B cell (primary cell): ENCODE results near the gene GNG2. TPM values are rescaled to one million over a fixed set of nuclear protein-coding genes. Genes with fewer than 3 reads are reported as not detected.

ENCODE experiments used
- ATAC-seq: fragments of 200-7000 bp; cut with Tn5 transposase; one replicate; pipeline ENCODE4 v1.10.0; 2021; ENCODE audit warnings: low read depth, mild to moderate bottlenecking, moderate number of reproducible peaks, moderate library complexity
- CTCF ChIA-PET: fragments of 350-600 bp; sonication (Branson Sonifier 250); formaldehyde crosslinking; loops from one replicate; lab custom pipeline; 2021; ENCODE audit warnings: antibody characterized with exemption, inconsistent platforms; lab: Charles Lee
- POLR2A ChIA-PET: fragments of 350-600 bp; sonication (Branson Sonifier 250); formaldehyde crosslinking; loops from one replicate; lab custom pipeline; 2021; ENCODE audit warnings: antibody characterized with exemption; lab: Charles Lee
- DNase-seq: peaks from one replicate; pipeline ENCODE4 v3.0.0; 2013
- H2AFZ ChIP-seq: 2 replicates; pipeline ENCODE4 v1.6.1; 2012; ENCODE audit warnings: mild to moderate bottlenecking, low read depth, low read length; ENCODE audit not compliant: insufficient read depth, poor library complexity, severe bottlenecking
- H3K27ac ChIP-seq, 2 donors: 1 replicate in 1 of 2; 2 replicates in 1 of 2; pipeline ENCODE4 v1.5.1; 2012 to 2013; ENCODE audit warnings: low read length in 2 of 2, mild to moderate bottlenecking in 2 of 2, moderate library complexity in 1 of 2
- H3K27me3 ChIP-seq, 4 experiments: fragments of 200-600 bp in 1 of 4; sonication (generic) in 1 of 4; replicated peaks in 1 of 4; 1 replicate in 2 of 4; 2 replicates in 2 of 4; pipeline versions ENCODE4 v1.6.1 to v1.7.0; 2013 to 2016; ENCODE audit warnings: low read length in 3 of 4, mild to moderate bottlenecking in 2 of 4, mixed read lengths in 1 of 4, moderate library complexity in 1 of 4; ENCODE audit not compliant: insufficient read depth in 4 of 4, control insufficient read depth in 3 of 4; ENCODE audit errors: control extremely low read depth in 1 of 4
- H3K36me3 ChIP-seq, 2 experiments: replicated peaks in 1 of 2; 1 replicate in 1 of 2; 2 replicates in 1 of 2; pipeline versions ENCODE4 v1.6.1 to v1.7.1; 2013; ENCODE audit warnings: low read length in 1 of 2; ENCODE audit not compliant: insufficient read depth in 2 of 2, control insufficient read depth in 1 of 2; ENCODE audit errors: control extremely low read depth in 1 of 2, extremely low read depth in 1 of 2
- H3K4me1 ChIP-seq, 2 donors: fragments of 200-600 bp in 1 of 2; sonication (generic) in 1 of 2; 1 replicate in 1 of 2; 2 replicates in 1 of 2; pipeline versions ENCODE4 v1.5.1 to v1.6.1; 2013 to 2017; ENCODE audit warnings: low read length in 2 of 2; ENCODE audit not compliant: control insufficient read depth in 2 of 2, insufficient read depth in 2 of 2
- H3K4me2 ChIP-seq: replicated peaks from 2 replicates; pipeline ENCODE3; 2012; ENCODE audit warnings: mild to moderate bottlenecking, low read depth, low read length; ENCODE audit not compliant: poor library complexity, severe bottlenecking
- H3K4me3 ChIP-seq, 5 experiments: fragments of 200-600 bp in 1 of 5; sonication (generic) in 1 of 5; 1 replicate in 3 of 5; 2 replicates in 2 of 5; pipeline versions ENCODE4 v1.5.1 to v1.7.0; 2011 to 2016; ENCODE audit warnings: low read length in 4 of 5, mild to moderate bottlenecking in 4 of 5, low read depth in 2 of 5, control low read depth in 1 of 5, moderate library complexity in 1 of 5; ENCODE audit not compliant: insufficient read depth in 1 of 5; ENCODE audit errors: control extremely low read depth in 1 of 5, extremely low read depth in 1 of 5
- H3K79me2 ChIP-seq: fragments of 200-600 bp; sonication (generic); one replicate; pipeline ENCODE4 v1.6.0; 2016; ENCODE audit warnings: low read length; ENCODE audit not compliant: control insufficient read depth, insufficient read depth
- H3K9ac ChIP-seq: fragments of 200-600 bp; sonication (generic); 2 replicates; pipeline ENCODE4 v1.6.1; 2017; ENCODE audit warnings: mild to moderate bottlenecking, low read length, moderate library complexity
- H3K9me3 ChIP-seq, 3 donors: one replicate each; pipeline versions ENCODE4 v1.6.1 to v1.7.1; 2013; ENCODE audit warnings: low read length in 2 of 3; ENCODE audit not compliant: control insufficient read depth in 2 of 3, insufficient read depth in 1 of 3; ENCODE audit errors: control extremely low read depth in 1 of 3
- H4K20me1 ChIP-seq: 2 replicates; pipeline ENCODE4 v1.6.0; 2012; ENCODE audit warnings: mild to moderate bottlenecking, low read length; ENCODE audit not compliant: insufficient read depth, control insufficient read depth, poor library complexity, severe bottlenecking
- H3K27ac Mint-ChIP-seq: one replicate; pipeline ENCODE4 v1.8.0; 2021; ENCODE audit warnings: mixed read lengths
- H3K27me3 Mint-ChIP-seq: one replicate; pipeline ENCODE4 v1.8.0; 2021; ENCODE audit warnings: mixed read lengths
- H3K4me1 Mint-ChIP-seq: one replicate; pipeline ENCODE4 v1.8.0; 2021; ENCODE audit warnings: mixed read lengths
- H3K4me3 Mint-ChIP-seq: one replicate; pipeline ENCODE4 v1.8.0; 2021; ENCODE audit warnings: mixed read lengths
- H3K9me3 Mint-ChIP-seq: one replicate; pipeline ENCODE4 v1.8.0; 2022; ENCODE audit warnings: mixed read lengths; ENCODE audit not compliant: insufficient read depth
- EZH2 ChIP-seq: IDR thresholded peaks from 2 replicates; pipeline ENCODE4 v1.6.1; 2012; ENCODE audit warnings: borderline replicate concordance, low read depth, mild to moderate bottlenecking, moderate library complexity, low read length; ENCODE audit not compliant: insufficient read depth, poor library complexity, severe bottlenecking
- WGBS: methylation state at CpG from one replicate; pipeline ENCODE4 v1.1.5; 2013; ENCODE audit warnings: missing lambda C conversion rate; ENCODE audit not compliant: insufficient coverage; 5-methylcytosine and 5-hydroxymethylcytosine counted together
- intact Hi-C: fragments of 100-400 bp; cut with micrococcal nuclease; formaldehyde crosslinking; loops from one replicate; pipeline ENCODE4 v1.10.0; 2022
- polyA plus RNA-seq: library from polyadenylated mRNA; depleted of rRNA; stranded (reverse); fragments of >200 nt; gene quantifications from 2 replicates; pipeline ENCODE4 v1.2.3, GENCODE V29; 2012
- total RNA-seq, 2 donors: library from RNA; stranded (reverse); fragments of 120-200 nt in 1 of 2; gene quantifications; 1 replicate in 1 of 2; 2 replicates in 1 of 2; pipeline versions ENCODE4 v1.2.3 to v1.2.4, GENCODE V29; 2013 to 2022
- TF ChIP-seq, protein P1 (sequence below): fragments of 200-600 bp; IDR thresholded peaks from one replicate; pipeline ENCODE4 v1.8.0; 2022; ENCODE audit warnings: antibody characterized with exemption, mild to moderate bottlenecking

The GNG2 gene
- total and polyA plus RNA-seq, 2 donors (not counting 1 experiment from before 2014, with no cell fraction given) = 21.9 to 57.6 TPM

DNA sequence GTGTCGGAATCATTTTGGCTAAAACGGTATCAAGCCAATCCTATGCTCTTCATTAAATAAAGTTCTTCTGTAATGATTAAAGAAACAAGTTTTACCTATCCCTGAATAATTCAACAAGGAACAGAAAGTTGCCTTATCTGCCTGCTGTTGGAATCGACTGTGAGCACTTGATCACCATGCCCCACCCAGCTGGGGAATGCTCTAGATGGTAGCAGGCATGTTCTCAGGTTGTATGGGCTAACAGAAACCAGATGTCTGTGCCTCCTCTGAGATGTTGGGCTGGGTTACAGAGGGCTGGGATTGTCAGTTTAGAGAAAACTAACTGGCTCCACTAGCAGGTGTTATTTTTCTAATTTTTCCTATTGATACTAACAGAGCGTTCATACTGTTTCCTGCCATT, 157.8 kb downstream of the GNG2 start:
- H3K9me3 ChIP-seq = peaks cover 0 to 6% (median 0%) of the 10 kb centered on the region in 3 donors
- no peaks in the 10 kb centered on the region for H3K36me3 ChIP-seq
- intact Hi-C loops = no loop called here
- no peaks in the 10 kb centered on the region for H3K79me2 ChIP-seq
- Mint-ChIP-seq H3K27me3 (peaks cover 4% of the 10 kb centered on the region), H3K27ac (no peak overlapping the region), H3K4me3 (no peak overlapping the region), H3K4me1 (peaks cover 7% of the 10 kb centered on the region), H3K9me3 (no peaks in the 10 kb centered on the region)
- H3K4me1 ChIP-seq = peaks cover 3 to 6% of the 10 kb centered on the region in 2 donors
- ChIA-PET CTCF (no interaction called here), POLR2A (no interaction called here)
- H3K9ac ChIP-seq = no peak overlapping the region
- H2AFZ ChIP-seq = no peak overlapping the region
- H3K27me3 ChIP-seq = peaks cover 0 to 2% (median 0%) of the 10 kb centered on the region in 4 experiments
- H4K20me1 ChIP-seq = no peaks in the 10 kb centered on the region
- no peak for DNase-seq
- no peak overlapping the region for H3K4me2 ChIP-seq
- ATAC-seq = no peak
- no peak overlapping the region for H3K27ac ChIP-seq
- no peak for TF ChIP-seq EZH2
- TF ChIP-seq, protein P1, sequence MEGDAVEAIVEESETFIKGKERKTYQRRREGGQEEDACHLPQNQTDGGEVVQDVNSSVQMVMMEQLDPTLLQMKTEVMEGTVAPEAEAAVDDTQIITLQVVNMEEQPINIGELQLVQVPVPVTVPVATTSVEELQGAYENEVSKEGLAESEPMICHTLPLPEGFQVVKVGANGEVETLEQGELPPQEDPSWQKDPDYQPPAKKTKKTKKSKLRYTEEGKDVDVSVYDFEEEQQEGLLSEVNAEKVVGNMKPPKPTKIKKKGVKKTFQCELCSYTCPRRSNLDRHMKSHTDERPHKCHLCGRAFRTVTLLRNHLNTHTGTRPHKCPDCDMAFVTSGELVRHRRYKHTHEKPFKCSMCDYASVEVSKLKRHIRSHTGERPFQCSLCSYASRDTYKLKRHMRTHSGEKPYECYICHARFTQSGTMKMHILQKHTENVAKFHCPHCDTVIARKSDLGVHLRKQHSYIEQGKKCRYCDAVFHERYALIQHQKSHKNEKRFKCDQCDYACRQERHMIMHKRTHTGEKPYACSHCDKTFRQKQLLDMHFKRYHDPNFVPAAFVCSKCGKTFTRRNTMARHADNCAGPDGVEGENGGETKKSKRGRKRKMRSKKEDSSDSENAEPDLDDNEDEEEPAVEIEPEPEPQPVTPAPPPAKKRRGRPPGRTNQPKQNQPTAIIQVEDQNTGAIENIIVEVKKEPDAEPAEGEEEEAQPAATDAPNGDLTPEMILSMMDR = no peak
- no peak overlapping the region for H3K4me3 ChIP-seq
- WGBS = no CpG with 5 or more reads among the region's 4 CpGs

DNA sequence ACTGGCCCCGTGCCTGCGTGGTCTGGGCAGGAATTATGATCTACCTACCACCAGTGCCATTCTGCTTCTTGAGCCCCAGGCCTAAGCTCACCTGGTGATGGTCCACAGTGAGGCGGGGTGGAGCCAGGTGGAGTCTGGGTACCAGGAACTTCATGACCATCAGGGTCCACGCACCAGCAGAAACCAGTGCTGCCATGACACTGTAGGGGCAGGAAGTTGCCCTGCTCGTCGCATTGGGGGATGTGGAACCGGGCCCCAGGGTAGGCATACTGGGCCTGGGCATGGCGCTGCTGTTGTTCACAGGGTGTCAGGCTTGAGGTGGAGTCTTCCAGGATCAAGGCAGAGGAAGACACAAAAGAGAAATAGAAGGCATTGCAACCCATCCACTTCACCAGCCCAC, 158.6 kb downstream of the GNG2 start:
- DNase-seq = no peak
- ChIA-PET CTCF (no interaction called here), POLR2A (no interaction called here)
- no peak overlapping the region for H3K27ac ChIP-seq
- no peaks in the 10 kb centered on the region for H3K36me3 ChIP-seq
- no peaks in the 10 kb centered on the region for H3K9me3 Mint-ChIP-seq
- no peaks in the 10 kb centered on the region for H4K20me1 ChIP-seq
- 98% methylated on average over 5 of the region's 8 CpGs for WGBS
- peaks cover 0 to 2% (median 0%) of the 10 kb centered on the region in 4 experiments for H3K27me3 ChIP-seq
- no peak overlapping the region for H2AFZ ChIP-seq
- peaks cover 3 to 6% of the 10 kb centered on the region in 2 donors for H3K4me1 ChIP-seq
- H3K27me3 Mint-ChIP-seq = peaks cover 4% of the 10 kb centered on the region
- ATAC-seq = no peak
- H3K4me1 Mint-ChIP-seq = peaks cover 7% of the 10 kb centered on the region
- TF ChIP-seq EZH2 = no peak
- TF ChIP-seq, protein P1 = no peak
- no peak overlapping the region for H3K9ac ChIP-seq
- H3K9me3 ChIP-seq = peaks cover 0 to 6% (median 0%) of the 10 kb centered on the region in 3 donors
- no peak overlapping the region for H3K4me3 ChIP-seq
- no peak overlapping the region for H3K4me2 ChIP-seq
- intact Hi-C loops = no loop called here
- H3K27ac Mint-ChIP-seq = no peak overlapping the region
- no peaks in the 10 kb centered on the region for H3K79me2 ChIP-seq
- H3K4me3 Mint-ChIP-seq = no peak overlapping the region

Other genes starting within 250 kb of the GNG2 start
- gene FRMD6, start 208.7 kb upstream of the GNG2 start, total RNA-seq = 0.17 and 0.30 TPM in 2 replicates
- gene FRMD6, start 208.7 kb upstream of the GNG2 start, polyA plus RNA-seq = 0.03 and 0.87 TPM in 2 replicates
- gene RTRAF, start 128.9 kb downstream of the GNG2 start, total RNA-seq = 91.1 and 94.2 TPM in 2 replicates
- 34.7 and 47.2 TPM in 2 replicates for gene RTRAF, start 128.9 kb downstream of the GNG2 start, polyA plus RNA-seq
- gene NID2, start 208.4 kb downstream of the GNG2 start, total RNA-seq = not detected in 2 replicates
- gene NID2, start 208.4 kb downstream of the GNG2 start, polyA plus RNA-seq = not detected in 2 replicates